HEK293T (cell line): ENCODE measurements around the gene DEPDC1B.

Experiments used
- CTCF ChIA-PET: fragments of 350-600 bp; formaldehyde crosslinking; extraction: SDS; loops from one replicate; lab custom pipeline; 2021; ENCODE audit warnings: antibody characterized with exemption, inconsistent platforms; lab: Yijun Ruan, JAX
- POLR2A ChIA-PET: fragments of 350-600 bp; formaldehyde crosslinking; extraction: SDS; loops from one replicate; lab custom pipeline; 2020; ENCODE audit warnings: antibody characterized with exemption, inconsistent platforms; lab: Yijun Ruan, JAX
- DNase-seq: peaks from one replicate; pipeline ENCODE4 v3.0.0; 2012; ENCODE audit warnings: mixed read lengths; ENCODE audit errors: extremely low spot score
- ARNT ChIP-seq: fragments of 450-650 bp; IDR thresholded peaks from 2 replicates; pipeline ENCODE4 v1.6.1; 2017; ENCODE audit warnings: mild to moderate bottlenecking
- BHLHE40 ChIP-seq: fragments of 450-650 bp; IDR thresholded peaks from 2 replicates; pipeline ENCODE4 v1.6.1; 2016; ENCODE audit warnings: mild to moderate bottlenecking, moderate library complexity, borderline replicate concordance
- CTBP1 ChIP-seq: fragments of 450-650 bp; IDR thresholded peaks from 2 replicates; pipeline ENCODE4 v1.6.1; 2016; ENCODE audit warnings: borderline replicate concordance
- ELF4 ChIP-seq: fragments of 450-650 bp; IDR thresholded peaks from 2 replicates; pipeline ENCODE4 v1.6.1; 2017; ENCODE audit warnings: antibody characterized with exemption
- FOXA1 ChIP-seq: fragments of 450-650 bp; IDR thresholded peaks from 2 replicates; pipeline ENCODE4 v1.6.1; 2016; ENCODE audit warnings: mild to moderate bottlenecking
- FOXK2 ChIP-seq: fragments of 450-650 bp; IDR thresholded peaks from 2 replicates; pipeline ENCODE4 v1.6.1; 2016; ENCODE audit warnings: mild to moderate bottlenecking
- FOXM1 ChIP-seq: fragments of 450-650 bp; IDR thresholded peaks from 2 replicates; pipeline ENCODE4 v1.6.1; 2017; ENCODE audit warnings: mild to moderate bottlenecking, borderline replicate concordance
- HDGF ChIP-seq: fragments of 450-650 bp; IDR thresholded peaks from 2 replicates; pipeline ENCODE4 v1.6.1; 2017; ENCODE audit warnings: antibody characterized with exemption, borderline replicate concordance
- L3MBTL2 ChIP-seq: fragments of 450-650 bp; conservative IDR thresholded peaks from 2 replicates; pipeline ENCODE4 v1.6.1; 2016; ENCODE audit warnings: mild to moderate bottlenecking
- LEF1 ChIP-seq: fragments of 450-650 bp; IDR thresholded peaks from 2 replicates; pipeline ENCODE4 v1.6.1; 2017; ENCODE audit warnings: mild to moderate bottlenecking, borderline replicate concordance
- NFRKB ChIP-seq: fragments of 450-650 bp; IDR thresholded peaks from 2 replicates; pipeline ENCODE4 v1.6.1; 2016; ENCODE audit warnings: mild to moderate bottlenecking, moderate library complexity
- PKNOX1 ChIP-seq: fragments of 450-650 bp; IDR thresholded peaks from 2 replicates; pipeline ENCODE4 v1.6.1; 2016
- SP1 ChIP-seq: fragments of 450-650 bp; IDR thresholded peaks from 2 replicates; pipeline ENCODE4 v1.6.1; 2017
- SUZ12 ChIP-seq: fragments of 450-650 bp; IDR thresholded peaks from 2 replicates; pipeline ENCODE4 v1.6.1; 2016; ENCODE audit warnings: mild to moderate bottlenecking
- TARDBP ChIP-seq: fragments of 450-650 bp; IDR thresholded peaks from 2 replicates; pipeline ENCODE4 v1.6.1; 2016
- ZNF384 ChIP-seq: fragments of 450-650 bp; IDR thresholded peaks from 2 replicates; pipeline ENCODE4 v1.6.1; 2016

The DEPDC1B gene

GRCh38 chr5:60699609-60700415 is at the start of gene DEPDC1B:
Gene DEPDC1B (minus strand): TSS chr5:60700166. CDS start chr5:60700093, 73 bp downstream.
- POLR2A ChIA-PET, result interaction anchor here (0.8 to 2.1 kb wide), 12 partner anchors 9 to 297 kb away, joined by 3 to 13 read pairs (median 6); partner anchors contain the start of genes ELOVL7, ERCC8 and NDUFAF2
- CTCF ChIA-PET, result interaction anchor here (0.6 to 1.3 kb wide), 10 partner anchors 11 to 886 kb away, joined by 3 to 5 read pairs (median 4); partner anchors contain the start of gene ELOVL7
- peak; percentile 88 for DNase-seq
- TF ChIP-seq ELF4 (peak; percentile 61), FOXA1 (no peak), SUZ12 (no peak), BHLHE40 (no peak), CTBP1 (peak; percentile 23; the same call in 1 of the 2 replicates), HDGF (no peak), LEF1 (no peak), L3MBTL2 (peak; percentile 92), TARDBP (no peak), NFRKB (no peak), ARNT (no peak), ZNF384 (no peak), FOXM1 (peak; percentile 86), FOXK2 (no peak), SP1 (no peak), PKNOX1 (peak; percentile 51; the same call in 1 of the 2 replicates)

GRCh38 chr5:60744682-60745081 is 44.7 kb upstream of the DEPDC1B start:
- DNase-seq, result no peak
- POLR2A ChIA-PET, result no interaction called here
- CTCF ChIA-PET, result no interaction called here
- TF ChIP-seq HDGF, result no peak
- TF ChIP-seq BHLHE40, result no peak
- no peak for TF ChIP-seq CTBP1

- POLR2A ChIA-PET, result interaction anchor here (1.2 kb wide), 1 partner anchor 44 kb away, joined by 6 read pairs; the partner anchor contains the start of gene DEPDC1B
These were observed 43.7 kb upstream of the DEPDC1B start for GRCh38 chr5:60743511-60744314.

GRCh38 chr5:60740322-60740721 is 40.4 kb upstream of the DEPDC1B start:
- no peak for DNase-seq
- ChIA-PET CTCF (no interaction called here), POLR2A (no interaction called here)
- TF ChIP-seq FOXM1 (no peak), FOXK2 (no peak), CTBP1 (no peak), FOXA1 (no peak), SUZ12 (no peak), TARDBP (no peak), NFRKB (no peak), ZNF384 (no peak)

More at GRCh38 chr5:60743511-60744314, 43.7 kb upstream of the DEPDC1B start:
- CTCF ChIA-PET, result no interaction called here
- no peak for DNase-seq
- TF ChIP-seq L3MBTL2 (no peak), PKNOX1 (no peak), FOXM1 (no peak), LEF1 (no peak), NFRKB (no peak), FOXA1 (no peak), ELF4 (no peak), ZNF384 (no peak), BHLHE40 (no peak), HDGF (no peak), FOXK2 (no peak), SP1 (no peak), ARNT (no peak), TARDBP (no peak), CTBP1 (no peak), SUZ12 (no peak)

GRCh38 chr5:60738933-60739332 is 39.0 kb upstream of the DEPDC1B start:
- POLR2A ChIA-PET, result no interaction called here

More at GRCh38 chr5:60738933-60739332, 39.0 kb upstream of the DEPDC1B start:
- DNase-seq, result no peak
- TF ChIP-seq ZNF384, result no peak
- TF ChIP-seq FOXM1, result no peak
- no peak for TF ChIP-seq ELF4
- TF ChIP-seq BHLHE40, result no peak
- no peak for TF ChIP-seq SP1
- no peak for TF ChIP-seq SUZ12
- no peak for TF ChIP-seq PKNOX1
- no peak for TF ChIP-seq ARNT
- TF ChIP-seq TARDBP, result no peak
- TF ChIP-seq FOXK2, result no peak
- no peak for TF ChIP-seq FOXA1
- no peak for TF ChIP-seq CTBP1
- no peak for TF ChIP-seq LEF1
- TF ChIP-seq L3MBTL2, result no peak
- TF ChIP-seq NFRKB, result no peak
- TF ChIP-seq HDGF, result no peak
- CTCF ChIA-PET, result no interaction called here
